Measurements from ENCODE around the gene GPR32.

DNA sequence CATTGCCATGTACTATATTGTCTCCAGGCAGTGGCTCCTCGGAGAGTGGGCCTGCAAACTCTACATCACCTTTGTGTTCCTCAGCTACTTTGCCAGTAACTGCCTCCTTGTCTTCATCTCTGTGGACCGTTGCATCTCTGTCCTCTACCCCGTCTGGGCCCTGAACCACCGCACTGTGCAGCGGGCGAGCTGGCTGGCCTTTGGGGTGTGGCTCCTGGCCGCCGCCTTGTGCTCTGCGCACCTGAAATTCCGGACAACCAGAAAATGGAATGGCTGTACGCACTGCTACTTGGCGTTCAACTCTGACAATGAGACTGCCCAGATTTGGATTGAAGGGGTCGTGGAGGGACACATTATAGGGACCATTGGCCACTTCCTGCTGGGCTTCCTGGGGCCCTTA, 624 bp downstream of the GPR32 start:
- TF ChIP-seq, protein P1, sequence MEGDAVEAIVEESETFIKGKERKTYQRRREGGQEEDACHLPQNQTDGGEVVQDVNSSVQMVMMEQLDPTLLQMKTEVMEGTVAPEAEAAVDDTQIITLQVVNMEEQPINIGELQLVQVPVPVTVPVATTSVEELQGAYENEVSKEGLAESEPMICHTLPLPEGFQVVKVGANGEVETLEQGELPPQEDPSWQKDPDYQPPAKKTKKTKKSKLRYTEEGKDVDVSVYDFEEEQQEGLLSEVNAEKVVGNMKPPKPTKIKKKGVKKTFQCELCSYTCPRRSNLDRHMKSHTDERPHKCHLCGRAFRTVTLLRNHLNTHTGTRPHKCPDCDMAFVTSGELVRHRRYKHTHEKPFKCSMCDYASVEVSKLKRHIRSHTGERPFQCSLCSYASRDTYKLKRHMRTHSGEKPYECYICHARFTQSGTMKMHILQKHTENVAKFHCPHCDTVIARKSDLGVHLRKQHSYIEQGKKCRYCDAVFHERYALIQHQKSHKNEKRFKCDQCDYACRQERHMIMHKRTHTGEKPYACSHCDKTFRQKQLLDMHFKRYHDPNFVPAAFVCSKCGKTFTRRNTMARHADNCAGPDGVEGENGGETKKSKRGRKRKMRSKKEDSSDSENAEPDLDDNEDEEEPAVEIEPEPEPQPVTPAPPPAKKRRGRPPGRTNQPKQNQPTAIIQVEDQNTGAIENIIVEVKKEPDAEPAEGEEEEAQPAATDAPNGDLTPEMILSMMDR (IDR thresholded peaks at IDR 0.05; ENCODE audit: low read depth, low read length) = no peak
- TF ChIP-seq POLR2A (IDR thresholded peaks at IDR 0.05; ENCODE audit: extremely low read depth, insufficient read length) = no peak

Measured in NB4 (cell line).